HepG2 (cell line): ENCODE data around the gene ZNF175.

Experiments used
- HDAC2 ChIP-seq: sonication (generic); formaldehyde crosslinking; IDR thresholded peaks from 2 replicates; pipeline ENCODE4 v1.4.0; 2020; ENCODE audit warnings: missing genetic modification reagents
- NBN ChIP-seq: fragments of 450-650 bp; conservative IDR thresholded peaks from 2 replicates; pipeline ENCODE4 v1.6.1; 2017

GRCh38 chr19:51541458-51542357, 29.4 kb upstream of the ZNF175 start:
- TF ChIP-seq NBN (no peak), HDAC2 (CRISPR knock-in tag) (no peak)
